HEK293 (cell line): ENCODE data around the gene SAP30L.

Experiments
- CTCF ChIA-PET: fragments of 350-600 bp; formaldehyde crosslinking; extraction: SDS; loops from one replicate; lab custom pipeline; 2021; ENCODE audit warnings: antibody characterized with exemption; lab: Yijun Ruan, JAX
- POLR2A ChIA-PET: fragments of 300-600 bp; formaldehyde crosslinking; extraction: SDS; loops from one replicate; lab custom pipeline; 2020; ENCODE audit warnings: antibody characterized with exemption, inconsistent platforms; lab: Yijun Ruan, JAX
- H3K27ac ChIP-seq: fragments of 200-500 bp; sonication (Bioruptor generic); 2 replicates; pipeline ENCODE4 v1.5.1; 2014; ENCODE audit warnings: low read depth, low read length, control low read depth, inconsistent platforms; ENCODE audit errors: extremely low read depth
- H3K36me3 ChIP-seq, 2 experiments: fragments of 200-500 bp in 1 of 2; sonication (Bioruptor generic) in 1 of 2; 1 replicate in 1 of 2; 2 replicates in 1 of 2; pipeline ENCODE4 v1.5.1; 2014 to 2017; ENCODE audit warnings: inconsistent platforms in 2 of 2, low read length in 2 of 2; ENCODE audit not compliant: control insufficient read depth in 2 of 2, insufficient read depth in 1 of 2
- H3K4me1 ChIP-seq: fragments of 200-500 bp; sonication (Bioruptor generic); 2 replicates; pipeline ENCODE4 v1.5.1; 2014; ENCODE audit warnings: mild to moderate bottlenecking, low read length, inconsistent platforms; ENCODE audit not compliant: control insufficient read depth, insufficient read depth
- H3K4me3 ChIP-seq: 2 replicates; pipeline ENCODE4 v1.5.1; 2011; ENCODE audit warnings: low read depth, mild to moderate bottlenecking, control low read depth, low read length, moderate library complexity
- H3K9me3 ChIP-seq: fragments of 200-500 bp; sonication (Bioruptor generic); 2 replicates; pipeline ENCODE4 v1.5.1; 2014; ENCODE audit warnings: low read depth, low read length, inconsistent platforms; ENCODE audit not compliant: control insufficient read depth, insufficient read depth
- EGR2 ChIP-seq: fragments of 450-650 bp; formaldehyde crosslinking; IDR thresholded peaks from 2 replicates; pipeline ENCODE4 v1.5.1; 2016; ENCODE audit warnings: low read depth, missing biosample characterization, missing genetic modification characterization
- GLI2 ChIP-seq: fragments of 450-650 bp; formaldehyde crosslinking; IDR thresholded peaks from 2 replicates; pipeline ENCODE4; 2017; ENCODE audit warnings: missing biosample characterization, missing genetic modification characterization, low read depth, borderline replicate concordance
- GLIS1 ChIP-seq: fragments of 450-650 bp; formaldehyde crosslinking; IDR thresholded peaks from 2 replicates; pipeline ENCODE4 v1.5.1; 2016; ENCODE audit warnings: missing biosample characterization, missing genetic modification characterization
- HOXC10 ChIP-seq: sonication (generic); formaldehyde crosslinking; IDR thresholded peaks from 2 replicates; pipeline ENCODE4 v1.8.1; 2023; ENCODE audit warnings: mild to moderate bottlenecking, missing genetic modification reagents
- HOXD13 ChIP-seq: sonication (generic); formaldehyde crosslinking; IDR thresholded peaks from 2 replicates; pipeline ENCODE4 v1.8.0; 2022; ENCODE audit warnings: missing genetic modification reagents, borderline replicate concordance
- OVOL3 ChIP-seq: fragments of 450-650 bp; formaldehyde crosslinking; IDR thresholded peaks from 2 replicates; pipeline ENCODE4 v1.5.1; 2016; ENCODE audit warnings: missing biosample characterization, missing genetic modification characterization
- PATZ1 ChIP-seq: fragments of 450-650 bp; formaldehyde crosslinking; IDR thresholded peaks from 2 replicates; pipeline ENCODE4 v1.5.1; 2016; ENCODE audit warnings: missing biosample characterization, missing genetic modification characterization
- PRDM6 ChIP-seq: fragments of 450-650 bp; formaldehyde crosslinking; IDR thresholded peaks from 2 replicates; pipeline ENCODE4 v1.5.1; 2017; ENCODE audit warnings: missing biosample characterization, missing genetic modification characterization
- TCF7L2 ChIP-seq: IDR thresholded peaks from 2 replicates; pipeline ENCODE4 v1.6.1; 2011; ENCODE audit warnings: low read depth, mild to moderate bottlenecking, inconsistent platforms, low read length, moderate library complexity, borderline replicate concordance
- ZNF19 ChIP-seq: fragments of 450-650 bp; formaldehyde crosslinking; IDR thresholded peaks from 2 replicates; pipeline ENCODE4; 2016; ENCODE audit warnings: missing biosample characterization, missing genetic modification characterization, low read depth
- ZNF2 ChIP-seq: fragments of 450-650 bp; formaldehyde crosslinking; IDR thresholded peaks from 2 replicates; pipeline ENCODE4 v1.5.1; 2016; ENCODE audit warnings: missing biosample characterization, missing genetic modification characterization
- ZNF211 ChIP-seq: fragments of 450-650 bp; formaldehyde crosslinking; IDR thresholded peaks from 2 replicates; pipeline ENCODE4 v1.5.1; 2016; ENCODE audit warnings: low read depth, missing biosample characterization, missing genetic modification characterization
- ZNF433 ChIP-seq: fragments of 450-650 bp; formaldehyde crosslinking; IDR thresholded peaks from 2 replicates; pipeline ENCODE4 v1.5.1; 2016; ENCODE audit warnings: missing biosample characterization, missing genetic modification characterization, low read depth
- ZNF585B ChIP-seq: fragments of 450-650 bp; formaldehyde crosslinking; IDR thresholded peaks from 2 replicates; pipeline ENCODE4 v1.5.1; 2016; ENCODE audit warnings: missing biosample characterization, missing genetic modification characterization
- ZNF623 ChIP-seq: fragments of 450-650 bp; formaldehyde crosslinking; IDR thresholded peaks from 2 replicates; pipeline ENCODE4 v1.5.1; 2016; ENCODE audit warnings: missing biosample characterization, missing genetic modification characterization
- ZNF645 ChIP-seq: fragments of 450-650 bp; formaldehyde crosslinking; IDR thresholded peaks from 2 replicates; pipeline ENCODE4; 2016; ENCODE audit warnings: missing biosample characterization, missing genetic modification characterization
- ZNF658 ChIP-seq: fragments of 450-650 bp; formaldehyde crosslinking; IDR thresholded peaks from 2 replicates; pipeline ENCODE4; 2016; ENCODE audit warnings: missing biosample characterization, missing genetic modification characterization
- ZNF670 ChIP-seq: fragments of 450-650 bp; formaldehyde crosslinking; IDR thresholded peaks from 2 replicates; pipeline ENCODE4 v1.5.1; 2016; ENCODE audit warnings: missing biosample characterization, missing genetic modification characterization, low read depth
- ZNF677 ChIP-seq: fragments of 450-650 bp; IDR thresholded peaks from 2 replicates; pipeline ENCODE4 v1.5.0; 2018; ENCODE audit warnings: missing biosample characterization, mild to moderate bottlenecking, missing genetic modification characterization, moderate library complexity
- ZNF747 ChIP-seq: fragments of 450-650 bp; formaldehyde crosslinking; IDR thresholded peaks from 2 replicates; pipeline ENCODE4 v1.5.1; 2016; ENCODE audit warnings: missing biosample characterization, missing genetic modification characterization
- ZNF768 ChIP-seq: fragments of 450-650 bp; formaldehyde crosslinking; IDR thresholded peaks from 2 replicates; pipeline ENCODE4 v1.5.1; 2018; ENCODE audit warnings: missing biosample characterization, mild to moderate bottlenecking, missing genetic modification characterization
- ZNF843 ChIP-seq: fragments of 450-650 bp; formaldehyde crosslinking; IDR thresholded peaks from 2 replicates; pipeline ENCODE4 v1.5.1; 2016; ENCODE audit warnings: missing biosample characterization, missing genetic modification characterization
- ZXDB ChIP-seq: fragments of 450-650 bp; formaldehyde crosslinking; IDR thresholded peaks from 2 replicates; pipeline ENCODE4 v1.5.1; 2016; ENCODE audit warnings: missing biosample characterization, missing genetic modification characterization
- TF ChIP-seq, protein P1 (sequence below): fragments of 450-650 bp; formaldehyde crosslinking; IDR thresholded peaks from 2 replicates; pipeline ENCODE4 v1.5.1; 2016; ENCODE audit warnings: missing biosample characterization, missing genetic modification characterization

SAP30L gene

DNA sequence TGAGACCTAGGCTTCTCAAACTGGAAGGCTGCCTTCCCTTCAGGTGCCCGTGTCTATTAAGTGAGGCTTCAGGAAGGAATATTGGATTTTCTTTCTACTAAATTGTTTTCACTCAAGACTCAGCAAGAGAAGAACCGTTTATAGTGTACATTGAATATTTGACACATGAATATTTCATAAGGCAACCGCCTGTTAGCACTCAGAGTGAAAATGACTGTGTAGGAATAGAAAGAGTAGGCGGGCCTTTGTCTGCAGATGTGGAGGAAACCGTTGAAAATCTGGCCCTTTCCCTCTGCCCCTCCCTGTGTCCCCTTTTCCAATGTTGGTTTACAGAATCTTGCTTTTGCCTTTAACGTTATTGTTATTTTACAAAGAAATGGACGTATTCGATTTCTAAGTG is 6.2 kb downstream of the SAP30L start:
- H3K27ac ChIP-seq = no peak overlapping the region
- no peaks in the 10 kb centered on the region for H3K9me3 ChIP-seq
- peaks cover 29 to 78% of the 10 kb centered on the region in 2 experiments for H3K36me3 ChIP-seq
- no peak overlapping the region for H3K4me3 ChIP-seq
- H3K4me1 ChIP-seq = peaks cover 12% of the 10 kb centered on the region; the same call in 1 of the 2 replicates
- CTCF ChIA-PET = interaction anchor here (1.8 kb wide), 1 partner anchor 30 kb away, joined by 4 read pairs; no protein-coding TSS in a partner anchor
- no peak for TF ChIP-seq ZNF2 (tag by site-specific recombination)
- no peak for TF ChIP-seq ZNF670 (tag by site-specific recombination)
- TF ChIP-seq ZNF768 (tag by site-specific recombination) = no peak
- no peak for TF ChIP-seq TCF7L2
- TF ChIP-seq HOXD13 = no peak
- no peak for TF ChIP-seq ZNF843 (tag by site-specific recombination)
- TF ChIP-seq HOXC10 (CRISPR knock-in tag) = no peak
- no peak for TF ChIP-seq OVOL3
- no peak for TF ChIP-seq GLIS1
- TF ChIP-seq ZNF585B = no peak
- no peak for TF ChIP-seq PRDM6 (tag by site-specific recombination)
- TF ChIP-seq ZNF658 (tag by site-specific recombination) = no peak
- TF ChIP-seq ZNF645 (tag by site-specific recombination) = no peak
- no peak for TF ChIP-seq PATZ1
- TF ChIP-seq, protein P1, sequence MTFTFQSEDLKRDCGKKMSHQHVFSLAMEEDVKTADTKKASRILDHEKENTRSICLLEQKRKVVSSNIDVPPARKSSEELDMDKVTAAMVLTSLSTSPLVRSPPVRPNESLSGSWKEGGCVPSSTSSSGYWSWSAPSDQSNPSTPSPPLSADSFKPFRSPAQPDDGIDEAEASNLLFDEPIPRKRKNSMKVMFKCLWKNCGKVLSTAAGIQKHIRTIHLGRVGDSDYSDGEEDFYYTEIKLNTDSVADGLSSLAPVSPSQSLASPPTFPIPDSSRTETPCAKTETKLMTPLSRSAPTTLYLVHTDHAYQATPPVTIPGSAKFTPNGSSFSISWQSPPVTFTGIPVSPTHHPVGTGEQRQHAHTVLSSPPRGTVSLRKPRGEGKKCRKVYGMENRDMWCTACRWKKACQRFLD (tag by site-specific recombination) = no peak
- TF ChIP-seq EGR2 (tag by site-specific recombination) = no peak
- POLR2A ChIA-PET = no interaction called here

DNA sequence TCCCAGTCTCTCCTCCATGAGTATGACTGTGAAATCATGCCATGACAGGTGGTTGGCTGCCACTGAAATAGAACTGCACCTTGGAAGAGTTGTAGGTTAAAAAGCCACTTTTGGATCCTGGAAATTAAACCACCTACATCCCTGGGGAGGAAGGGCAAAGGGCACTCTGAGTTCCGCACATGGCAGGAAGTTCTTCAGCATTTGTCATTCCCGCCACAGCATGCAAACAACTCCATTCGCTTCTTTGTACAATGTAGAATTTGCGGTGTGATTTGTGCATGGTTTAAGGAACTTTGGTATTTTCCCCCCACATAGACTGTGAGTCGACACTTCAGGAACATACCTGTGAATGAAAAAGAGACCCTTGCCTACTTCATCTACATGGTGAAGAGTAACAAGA is 9.8 kb downstream of the SAP30L start:
- H3K9me3 ChIP-seq = no peaks in the 10 kb centered on the region
- ChIA-PET CTCF (interaction anchor here (1.1 kb wide), 1 partner anchor 12 kb away, joined by 4 read pairs; no protein-coding TSS in a partner anchor), POLR2A (no interaction called here)
- H3K36me3 ChIP-seq = peaks cover 29 to 86% of the 10 kb centered on the region in 2 experiments
- no peak overlapping the region for H3K4me3 ChIP-seq
- H3K27ac ChIP-seq = no peak overlapping the region
- H3K4me1 ChIP-seq = no peaks in the 10 kb centered on the region
- TF ChIP-seq GLI2 (tag by site-specific recombination) (no peak), ZNF623 (tag by site-specific recombination) (no peak), ZNF433 (tag by site-specific recombination) (no peak), ZNF211 (no peak), ZXDB (tag by site-specific recombination) (no peak), ZNF747 (tag by site-specific recombination) (no peak), ZNF677 (no peak), ZNF19 (tag by site-specific recombination) (no peak)
